Vein endothelial cell (primary cell): ENCODE results near the gene PGLYRP1. TPM values are rescaled to one million over a fixed set of nuclear protein-coding genes. Genes with fewer than 3 reads are reported as not detected.

Experiments used
- small RNA-seq: library from RNA; depleted of rRNA; stranded (forward); fragments of <200 nt; gene quantifications from one replicate; pipeline ENCODE3, GENCODE V24; 2012
- total RNA-seq: library from RNA; depleted of rRNA; stranded (reverse); fragments of >200 nt; gene quantifications from 2 replicates; pipeline ENCODE4 v1.2.3, GENCODE V29; 2012

The PGLYRP1 gene
- total RNA-seq = not detected in 2 replicates

GRCh38 chr19:46022431-46023310 is at the start of gene PGLYRP1:
PGLYRP1 (minus strand) TSS chr19:46023053; CDS start chr19:46023021, 32 bp downstream.

GRCh38 chr19:46040952-46041500 is 18.2 kb upstream of the PGLYRP1 start, which contains the start of gene IGFL4:
IGFL4 (minus strand) TSS chr19:46041002; CDS start chr19:46040962, 40 bp downstream.

GRCh38 chr19:45994998-45995714 is 27.7 kb downstream of the PGLYRP1 start, which contains the start of gene CCDC61:
CCDC61 (plus strand) TSS chr19:45995467; CDS start chr19:46003019, 7,552 bp downstream.

GRCh38 chr19:45973553-45974338 is 49.1 kb downstream of the PGLYRP1 start, which contains the start of gene NOVA2:
NOVA2 (minus strand) TSS chr19:45973865; CDS start chr19:45973351, 514 bp downstream.

Small RNA genes within 50 kb of the gene (small RNA-seq; reads per million reads assigned to genes)
- 4.2 reads per million, percentile 91 among the genes with 10 or more reads in this experiment for gene MIR769

Other genes starting within 250 kb of the PGLYRP1 start
- gene DMPK, start 240.6 kb downstream of the PGLYRP1 start, total RNA-seq = 12.4 and 13.7 TPM in 2 replicates
- 49.2 and 50.6 TPM in 2 replicates for gene DMWD, start 230.2 kb downstream of the PGLYRP1 start, total RNA-seq
- under 0.01 and 0.38 TPM in 2 replicates for gene RSPH6A, start 207.7 kb downstream of the PGLYRP1 start, total RNA-seq
- gene SYMPK, start 159.9 kb downstream of the PGLYRP1 start, total RNA-seq = 41.6 and 62.4 TPM in 2 replicates
- gene FOXA3, start 158.7 kb downstream of the PGLYRP1 start, total RNA-seq = under 0.01 TPM in 1 of 2 replicates, not detected in the other
- gene IRF2BP1, start 136.9 kb downstream of the PGLYRP1 start, total RNA-seq = 26.2 and 33.6 TPM in 2 replicates
- gene MYPOP, start 120.4 kb downstream of the PGLYRP1 start, total RNA-seq = 2.3 TPM in 2 replicates
- gene NANOS2, start 108.3 kb downstream of the PGLYRP1 start, total RNA-seq = not detected in 2 replicates
- gene NOVA2, start 49.2 kb downstream of the PGLYRP1 start, total RNA-seq = 10.0 and 11.1 TPM in 2 replicates
- gene CCDC61, start 27.6 kb downstream of the PGLYRP1 start, total RNA-seq = 6.0 and 9.1 TPM in 2 replicates
- not detected in 2 replicates for gene IGFL4, start 17.9 kb upstream of the PGLYRP1 start, total RNA-seq
- not detected in 2 replicates for gene IGFL3, start 101.6 kb upstream of the PGLYRP1 start, total RNA-seq
- gene IGFL2, start 125.2 kb upstream of the PGLYRP1 start, total RNA-seq = not detected in 2 replicates
- gene IGFL1, start 206.7 kb upstream of the PGLYRP1 start, total RNA-seq = not detected in 2 replicates